Upper lobe of right lung (tissue), 1 donor: Measurements from ENCODE around the gene LYZL2. TPM values are rescaled to one million over a fixed set of nuclear protein-coding genes. Genes with fewer than 3 reads are reported as not detected.

ENCODE experiments used
- ATAC-seq: fragments of 200-7000 bp; cut with Tn5 transposase; one replicate; pipeline ENCODE4 v1.9.1; 2020; ENCODE audit warnings: mild to moderate bottlenecking, moderate library complexity
- DNase-seq: peaks from one replicate; pipeline ENCODE4 v3.0.0-alpha.2; 2020
- H3K27ac ChIP-seq: fragments of 200-600 bp; one replicate; pipeline ENCODE4 v1.8.0; 2022
- H3K27me3 ChIP-seq: fragments of 200-600 bp; one replicate; pipeline ENCODE4 v1.8.0; 2022; ENCODE audit warnings: mild to moderate bottlenecking
- H3K36me3 ChIP-seq: fragments of 200-600 bp; one replicate; pipeline ENCODE4 v1.8.0; 2022
- H3K4me1 ChIP-seq: fragments of 200-600 bp; one replicate; pipeline ENCODE4 v1.8.0; 2022
- H3K4me3 ChIP-seq: fragments of 200-600 bp; one replicate; pipeline ENCODE4 v1.8.0; 2022; ENCODE audit warnings: mild to moderate bottlenecking
- H3K9me3 ChIP-seq: fragments of 200-600 bp; one replicate; pipeline ENCODE4 v1.8.0; 2022
- intact Hi-C: fragments of 100-400 bp; cut with DNase I; formaldehyde crosslinking; loops from one replicate; pipeline ENCODE4 v1.11.0; 2022
- total RNA-seq: library from RNA; stranded (reverse); fragmentation: NEBNext Ultra II Directional; extraction: Animal tissue kit (Norgen Biotek cat#: 25700); gene quantifications from one replicate; pipeline ENCODE4 v1.2.1, GENCODE V29; 2021
- TF ChIP-seq, protein P1 (sequence below): fragments of 200-600 bp; IDR thresholded peaks from one replicate; pipeline ENCODE4 v1.8.0; 2022; ENCODE audit warnings: antibody characterized with exemption
- donor health status: DM: no; HTN: yes; CAD: no; lungs with severe emphysema.

LYZL2 gene
- total RNA-seq, 1 donor from 2014 or later: not detected

DNA sequence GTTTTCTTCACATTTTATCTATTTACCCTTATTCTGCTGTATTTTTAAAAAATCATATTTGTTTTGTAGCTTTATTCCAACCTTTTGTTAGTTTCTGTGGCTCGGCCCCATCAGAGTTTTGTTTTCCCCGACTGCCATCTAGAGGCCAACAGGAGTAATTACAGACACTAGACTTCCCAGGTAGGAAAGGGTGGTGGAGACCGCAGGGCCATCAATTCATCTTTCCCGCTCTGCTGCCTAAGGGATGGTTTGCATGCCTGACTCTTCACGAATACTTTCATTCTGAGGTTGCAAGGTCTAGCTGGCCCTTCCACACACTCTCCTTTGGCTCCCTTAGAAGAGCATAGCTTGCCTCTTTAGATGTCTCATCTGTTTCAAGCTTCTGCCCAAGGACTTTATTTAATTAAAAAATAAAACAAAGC is 38.3 kb downstream of the LYZL2 start:
- TF ChIP-seq, protein P1, sequence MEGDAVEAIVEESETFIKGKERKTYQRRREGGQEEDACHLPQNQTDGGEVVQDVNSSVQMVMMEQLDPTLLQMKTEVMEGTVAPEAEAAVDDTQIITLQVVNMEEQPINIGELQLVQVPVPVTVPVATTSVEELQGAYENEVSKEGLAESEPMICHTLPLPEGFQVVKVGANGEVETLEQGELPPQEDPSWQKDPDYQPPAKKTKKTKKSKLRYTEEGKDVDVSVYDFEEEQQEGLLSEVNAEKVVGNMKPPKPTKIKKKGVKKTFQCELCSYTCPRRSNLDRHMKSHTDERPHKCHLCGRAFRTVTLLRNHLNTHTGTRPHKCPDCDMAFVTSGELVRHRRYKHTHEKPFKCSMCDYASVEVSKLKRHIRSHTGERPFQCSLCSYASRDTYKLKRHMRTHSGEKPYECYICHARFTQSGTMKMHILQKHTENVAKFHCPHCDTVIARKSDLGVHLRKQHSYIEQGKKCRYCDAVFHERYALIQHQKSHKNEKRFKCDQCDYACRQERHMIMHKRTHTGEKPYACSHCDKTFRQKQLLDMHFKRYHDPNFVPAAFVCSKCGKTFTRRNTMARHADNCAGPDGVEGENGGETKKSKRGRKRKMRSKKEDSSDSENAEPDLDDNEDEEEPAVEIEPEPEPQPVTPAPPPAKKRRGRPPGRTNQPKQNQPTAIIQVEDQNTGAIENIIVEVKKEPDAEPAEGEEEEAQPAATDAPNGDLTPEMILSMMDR: peak; percentile 85
- Histone ChIP-seq H3K27ac (no peak overlapping the region), H3K27me3 (no peaks in the 10 kb centered on the region), H3K9me3 (no peaks in the 10 kb centered on the region), H3K4me1 (peaks cover 10% of the 10 kb centered on the region), H3K4me3 (no peak overlapping the region), H3K36me3 (no peaks in the 10 kb centered on the region)
- ATAC-seq (peak; percentile 81), DNase-seq (no peak)
- intact Hi-C loops: loop anchor here (5.0 kb wide), 1 partner anchor 204 kb away; no protein-coding TSS in a partner anchor

DNA sequence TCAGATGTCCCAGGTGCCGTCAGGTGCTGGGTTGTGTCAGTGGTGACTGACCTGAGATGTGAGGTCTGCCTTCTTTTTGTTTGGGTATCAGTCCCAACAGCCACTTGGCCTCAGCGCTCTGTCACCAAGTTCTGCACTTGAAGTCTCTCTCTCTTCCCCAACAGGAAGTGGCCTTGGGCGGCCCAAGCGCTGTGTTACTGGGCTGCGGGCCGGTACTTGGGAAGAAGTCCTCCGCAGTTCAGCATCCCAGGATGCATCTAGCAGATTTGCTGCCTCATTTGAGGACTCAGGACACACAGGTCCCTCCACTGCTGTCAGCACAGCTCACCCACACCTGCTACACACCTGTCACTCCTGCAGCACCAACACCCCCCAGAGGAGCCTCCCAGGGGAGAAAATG is 40.1 kb downstream of the LYZL2 start:
- Histone ChIP-seq H3K27ac (no peak overlapping the region), H3K36me3 (no peaks in the 10 kb centered on the region), H3K4me3 (no peak overlapping the region), H3K4me1 (peaks cover 12% of the 10 kb centered on the region), H3K9me3 (no peaks in the 10 kb centered on the region), H3K27me3 (no peaks in the 10 kb centered on the region)
- DNase-seq: peak; percentile 68
- intact Hi-C loops: no loop called here
- ATAC-seq: peak; percentile 50
- TF ChIP-seq, protein P1: no peak

DNA sequence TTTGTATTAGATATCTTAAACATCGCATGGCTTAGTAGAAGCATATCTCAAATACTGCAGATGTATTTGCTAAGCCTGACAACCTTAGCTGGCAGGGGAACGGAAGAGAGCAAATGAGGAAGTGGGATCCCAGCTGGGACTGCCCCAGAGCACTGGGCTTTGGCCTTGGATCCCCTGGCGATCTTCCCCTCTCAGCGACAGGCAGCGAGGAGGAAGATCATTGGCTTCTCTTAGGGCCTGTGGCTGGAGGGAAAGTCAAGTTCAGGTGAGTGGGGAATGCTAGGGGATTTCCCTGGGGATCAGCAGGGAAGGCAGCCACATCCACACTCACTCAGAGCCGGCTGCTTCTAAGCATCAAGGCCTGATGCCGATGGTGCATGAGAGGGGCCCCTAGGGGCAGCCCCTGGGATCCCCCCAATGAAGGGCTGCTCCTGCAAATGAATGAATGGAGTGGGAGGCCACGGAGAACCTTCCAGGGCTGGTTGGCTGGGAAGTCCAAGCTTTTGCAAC is 42.0 kb downstream of the LYZL2 start:
- H3K27ac ChIP-seq: no peak overlapping the region
- no peaks in the 10 kb centered on the region for H3K36me3 ChIP-seq
- DNase-seq: peak; percentile 71
- TF ChIP-seq, protein P1: no peak
- no peak overlapping the region for H3K4me3 ChIP-seq
- peaks cover 27% of the 10 kb centered on the region for H3K4me1 ChIP-seq
- intact Hi-C loops: no loop called here
- H3K27me3 ChIP-seq: no peaks in the 10 kb centered on the region
- no peaks in the 10 kb centered on the region for H3K9me3 ChIP-seq
- ATAC-seq: peak; percentile 81

DNA sequence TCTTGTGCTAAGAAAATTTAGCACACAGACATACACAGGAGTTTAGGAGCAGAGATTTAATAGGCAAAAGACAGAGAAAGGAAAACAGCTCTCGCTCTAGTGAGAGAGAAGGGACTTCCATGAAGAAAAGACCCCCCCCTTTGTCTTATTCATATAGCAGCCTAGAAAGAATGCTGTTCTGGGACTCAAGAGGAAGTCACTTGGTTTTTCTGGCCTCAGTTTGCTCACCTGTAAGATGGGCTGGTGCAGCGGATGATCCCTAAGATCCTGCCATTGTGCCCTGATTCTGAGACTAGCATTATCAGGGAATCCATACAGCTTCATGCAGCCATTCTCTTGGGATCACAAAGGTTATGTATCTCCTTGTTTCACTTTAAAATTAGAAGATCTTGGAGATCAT is 42.7 kb downstream of the LYZL2 start:
- intact Hi-C loops: no loop called here
- Histone ChIP-seq H3K4me1 (peaks cover 29% of the 10 kb centered on the region), H3K27me3 (no peaks in the 10 kb centered on the region), H3K27ac (no peak overlapping the region), H3K4me3 (no peak overlapping the region), H3K9me3 (no peaks in the 10 kb centered on the region), H3K36me3 (no peaks in the 10 kb centered on the region)
- no peak for ATAC-seq
- DNase-seq: no peak
- TF ChIP-seq, protein P1: no peak

DNA sequence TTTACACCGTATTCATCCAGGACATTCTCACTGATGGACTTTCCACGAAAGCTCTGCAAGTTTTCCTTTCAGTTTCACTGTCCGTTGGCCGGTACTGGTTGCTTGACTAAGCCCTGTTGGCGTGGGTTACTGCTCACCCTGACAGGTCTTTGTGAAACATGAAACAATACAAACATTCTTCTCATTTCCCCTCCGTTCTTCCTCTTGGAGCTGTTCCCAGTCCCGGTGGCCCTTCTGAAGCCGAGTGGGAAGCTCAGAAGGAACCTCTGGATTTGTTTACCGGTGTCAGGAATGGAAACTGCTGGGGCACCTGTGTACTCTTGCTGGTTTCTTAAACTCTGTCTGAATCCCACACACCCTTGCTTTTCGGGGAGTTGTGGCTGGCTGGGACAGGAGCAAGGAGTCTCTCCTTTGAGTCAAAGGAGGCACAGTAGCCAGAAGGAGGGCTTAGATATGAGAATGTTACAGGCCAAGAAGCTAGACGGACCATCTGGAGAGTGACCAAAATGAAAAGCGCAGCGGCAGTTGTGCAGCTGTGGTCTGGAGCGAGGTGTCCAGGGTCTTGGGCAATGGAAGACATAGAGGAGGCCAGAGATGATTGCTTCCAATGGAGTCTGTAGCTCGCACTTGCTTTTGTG is 45.7 kb downstream of the LYZL2 start:
- DNase-seq (no peak), ATAC-seq (peak; percentile 89)
- peak overlapping the region; percentile 85 for H3K27ac ChIP-seq
- H3K4me1 ChIP-seq: peaks cover 36% of the 10 kb centered on the region
- intact Hi-C loops: no loop called here
- TF ChIP-seq, protein P1: no peak
- no peaks in the 10 kb centered on the region for H3K9me3 ChIP-seq
- H3K4me3 ChIP-seq: peak overlapping the region; percentile 44
- no peaks in the 10 kb centered on the region for H3K27me3 ChIP-seq
- H3K36me3 ChIP-seq: no peaks in the 10 kb centered on the region
